ENCODE measurements around the gene SCD. TPM values are rescaled to one million over a fixed set of nuclear protein-coding genes. Genes with fewer than 3 reads are reported as not detected.

SCD gene
- total and polyA plus RNA-seq, 2 experiments from 2014 or later: 325 to 816 TPM

- no peaks in the 10 kb centered on the region; the same call in 1 of the 2 replicates for H3K4me1 ChIP-seq (ENCODE audit: insufficient read depth)
- H3K36me3 ChIP-seq (ENCODE audit: insufficient read depth): no peaks in the 10 kb centered on the region
- Mint-ChIP-seq H3K27me3 (ENCODE audit: insufficient read depth, low read depth, poor library complexity) (peaks cover 26% of the 10 kb centered on the region), H3K27ac (no peak overlapping the region), H3K9me3 (no peaks in the 10 kb centered on the region), H3K4me3 (no peak overlapping the region; the same call in 2 of the 3 replicates), H3K4me1 (peaks cover 26% of the 10 kb centered on the region), H3K36me3 (ENCODE audit: low read depth) (no peaks in the 10 kb centered on the region)
- no peaks in the 10 kb centered on the region for H3K27me3 ChIP-seq (ENCODE audit: insufficient read depth)
- H4K20me1 ChIP-seq (replicated peaks; ENCODE audit: insufficient read depth): no peaks in the 10 kb centered on the region
- no peak overlapping the region for H3K4me3 ChIP-seq
- TF ChIP-seq STAT1 (IDR thresholded peaks at IDR 0.05; ENCODE audit: unreplicated experiment) (no peak), CREB1 (CRISPR knock-in tag; IDR thresholded peaks at IDR 0.05; ENCODE audit: low read depth) (no peak), EZH2phosphoT487 (IDR thresholded peaks at IDR 0.05; ENCODE audit: unreplicated experiment) (no peak), POLR2AphosphoS5 (IDR thresholded peaks at IDR 0.05; ENCODE audit: low read depth) (no peak), ZNF331 (CRISPR knock-in tag; IDR thresholded peaks at IDR 0.05; ENCODE audit: low read depth) (no peak), CTCF (conservative IDR thresholded peaks at IDR 0.05; ENCODE audit: low read depth in 2 of 2) (peak; percentile 91 to 95)
- H2AFZ ChIP-seq: no peak overlapping the region
- DNase-seq (ENCODE audit: low spot score) (peak; percentile 88), ATAC-seq (peak; percentile 70)
- H3K79me2 ChIP-seq (replicated peaks; ENCODE audit: insufficient read depth): no peaks in the 10 kb centered on the region
- 0 out of 2 replicates have a peak, but pooled peaks cover 6% of the 10 kb centered on the region for H3K9me2 ChIP-seq (ENCODE audit: insufficient read depth)
- H3K27ac ChIP-seq (ENCODE audit: low read depth): no peak overlapping the region
- no peaks in the 10 kb centered on the region for H3F3A ChIP-seq (replicated peaks; ENCODE audit: low read depth)
- H3K4me2 ChIP-seq: no peak overlapping the region
These were observed 8.5 kb upstream of the SCD start for GRCh38 chr10:100338434-100339036.

GRCh38 chr10:100339236-100339635 is 7.8 kb upstream of the SCD start:
- no peaks in the 10 kb centered on the region for H3K9me3 Mint-ChIP-seq
- no peak overlapping the region for H2AFZ ChIP-seq
- no peaks in the 10 kb centered on the region for H3K36me3 Mint-ChIP-seq (ENCODE audit: low read depth)
- no peaks in the 10 kb centered on the region for H3K79me2 ChIP-seq (replicated peaks; ENCODE audit: insufficient read depth)
- H3K27me3 Mint-ChIP-seq (ENCODE audit: insufficient read depth, low read depth, poor library complexity): peaks cover 26% of the 10 kb centered on the region
- no peaks in the 10 kb centered on the region; the same call in 1 of the 2 replicates for H3K4me1 ChIP-seq (ENCODE audit: insufficient read depth)
- peaks cover 26% of the 10 kb centered on the region for H3K4me1 Mint-ChIP-seq
- H3F3A ChIP-seq (replicated peaks; ENCODE audit: low read depth): no peaks in the 10 kb centered on the region
- no peak for DNase-seq (ENCODE audit: low spot score)
- H3K9me2 ChIP-seq (ENCODE audit: insufficient read depth): 0 out of 2 replicates have a peak, but pooled peaks cover 2% of the 10 kb centered on the region
- H3K27me3 ChIP-seq (ENCODE audit: insufficient read depth): no peaks in the 10 kb centered on the region
- no peaks in the 10 kb centered on the region for H4K20me1 ChIP-seq (replicated peaks; ENCODE audit: insufficient read depth)
- H3K27ac Mint-ChIP-seq: no peak overlapping the region
- H3K27ac ChIP-seq (ENCODE audit: low read depth): no peak overlapping the region
- H3K36me3 ChIP-seq (ENCODE audit: insufficient read depth): no peaks in the 10 kb centered on the region
- no peak overlapping the region for H3K4me2 ChIP-seq
- H3K4me3 ChIP-seq: no peak overlapping the region
- H3K4me3 Mint-ChIP-seq: no peak overlapping the region
- ATAC-seq: no peak
- no peak for TF ChIP-seq EZH2phosphoT487 (IDR thresholded peaks at IDR 0.05; ENCODE audit: unreplicated experiment)
- TF ChIP-seq ZNF462 (CRISPR knock-in tag; IDR thresholded peaks at IDR 0.05): no peak
- TF ChIP-seq NANOG (IDR thresholded peaks at IDR 0.05; ENCODE audit: borderline replicate concordance): no peak
- no peak for TF ChIP-seq REST (IDR thresholded peaks at IDR 0.05; ENCODE audit: unreplicated experiment)
- TF ChIP-seq POLR2AphosphoS5 (IDR thresholded peaks at IDR 0.05; ENCODE audit: low read depth): no peak
- no peak for TF ChIP-seq ZNF114 (CRISPR knock-in tag; IDR thresholded peaks at IDR 0.05)

Measured in GM23338 (cell line).